Ascending aorta (tissue), 2 donors: ENCODE results near the gene NANP. TPM values are rescaled to one million over a fixed set of nuclear protein-coding genes. Genes with fewer than 3 reads are reported as not detected.
"Not testable (repeated sequence)": the region's sequence is repeated elsewhere in the genome, so short reads cannot be mapped to it uniquely, and the experiment has no call there.

ENCODE experiments used
- DNase-seq, 2 donors: peaks; one replicate each; pipeline ENCODE4 v3.0.0-alpha.2; 2019; ENCODE audit warnings: low spot score in 2 of 2
- H3K27ac ChIP-seq, 2 donors: fragments of 200-600 bp; sonication (generic); one replicate each; pipeline ENCODE4 v1.5.1; 2016 to 2017; ENCODE audit warnings: mild to moderate bottlenecking in 1 of 2
- H3K27me3 ChIP-seq: fragments of 200-600 bp; sonication (generic); one replicate; pipeline ENCODE4 v1.5.1; 2017
- H3K36me3 ChIP-seq, 2 donors: fragments of 200-600 bp; sonication (generic); one replicate each; pipeline ENCODE4 v1.5.1; 2016
- H3K4me1 ChIP-seq, 2 donors: fragments of 200-600 bp; sonication (generic); one replicate each; pipeline ENCODE4 v1.5.1; 2016 to 2017; ENCODE audit warnings: mild to moderate bottlenecking in 1 of 2
- H3K4me3 ChIP-seq, 2 donors: fragments of 200-600 bp; sonication (generic); one replicate each; pipeline ENCODE4 v1.5.1; 2016 to 2017; ENCODE audit warnings: mild to moderate bottlenecking in 1 of 2
- H3K9me3 ChIP-seq, 2 donors: fragments of 200-600 bp; sonication (generic); one replicate each; pipeline ENCODE4 v1.5.1; 2016
- CTCF ChIP-seq, 3 experiments: fragments of 200-600 bp in 2 of 3; fragments of 450-650 bp in 1 of 3; sonication (generic) in 2 of 3; IDR thresholded peaks; one replicate each; pipeline ENCODE4 v1.5.1; 2016 to 2019; ENCODE audit warnings: antibody characterized with exemption in 3 of 3, mild to moderate bottlenecking in 1 of 3, moderate library complexity in 1 of 3
- intact Hi-C: fragments of 100-400 bp; cut with DNase I; formaldehyde crosslinking; loops from one replicate; pipeline ENCODE4 v1.15.1; 2023
- total RNA-seq: library from RNA; depleted of rRNA; stranded (reverse); fragments of >200 nt; gene quantifications from one replicate; pipeline ENCODE4 v1.1.0, GENCODE V29; 2016

The NANP gene
- total RNA-seq, 1 donor from 2014 or later: 2.6 TPM

GRCh38 chr20:25586877-25587276 lies 36.9 kb downstream of the NANP start:
- no peak overlapping the region for H3K4me3 ChIP-seq
- no peaks in the 10 kb centered on the region for H3K4me1 ChIP-seq
- TF ChIP-seq CTCF (IDR thresholded peaks at IDR 0.05): no peak
- no peaks in the 10 kb centered on the region for H3K27me3 ChIP-seq
- H3K27ac ChIP-seq: no peak overlapping the region
- no peaks in the 10 kb centered on the region for H3K36me3 ChIP-seq
- no peak for DNase-seq
- H3K9me3 ChIP-seq: no peaks in the 10 kb centered on the region
- intact Hi-C loops: loop anchor here (5.0 kb wide), 2 partner anchors 55 to 110 kb away; partner anchors contain the start of gene ZNF337

- H3K36me3 ChIP-seq: no peaks in the 10 kb centered on the region
- H3K4me1 ChIP-seq: no peaks in the 10 kb centered on the region
- H3K4me3 ChIP-seq: peak within 1 kb of the TSS; percentile 68 to 76
- no peaks in the 10 kb centered on the region for H3K27me3 ChIP-seq
- TF ChIP-seq CTCF (IDR thresholded peaks at IDR 0.05): no peak
- peak in 1 of 2 donors; percentile 78 for DNase-seq
- no peaks in the 10 kb centered on the region for H3K9me3 ChIP-seq
- intact Hi-C loops: loop anchor here (1.0 to 5.0 kb wide), 3 partner anchors 39 to 112 kb away; partner anchors contain the start of genes NANP and ZNF337
- H3K27ac ChIP-seq: peak within 1 kb of the TSS; percentile 38 to 50
Observed at GRCh38 chr20:25584905-25585704, 38.7 kb downstream of the NANP start, which contains the start of gene NINL. TSS of gene NINL (minus strand) at chr20:25585531. CDS start at chr20:25526587, 58,944 bp downstream.

DNA sequence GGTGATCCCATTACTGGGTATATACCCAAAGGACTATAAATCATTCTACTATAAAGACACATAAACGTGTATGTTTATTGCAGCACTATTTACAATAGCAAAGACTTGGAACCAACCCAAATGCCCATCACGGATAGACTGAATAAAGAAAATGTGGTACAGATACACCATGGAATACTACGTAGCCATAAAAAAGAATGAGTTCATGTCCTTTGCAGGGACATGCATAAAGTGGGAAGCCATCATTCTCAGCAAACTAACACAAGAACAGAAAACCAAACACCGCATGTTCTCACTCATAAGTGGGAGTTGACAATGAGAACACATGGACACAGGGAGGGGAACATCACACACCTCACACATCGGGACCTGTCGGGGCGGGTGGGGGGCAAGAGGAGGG lies 40.2 kb downstream of the NANP start:
- H3K4me3 ChIP-seq, H3K4me1 ChIP-seq, H3K27me3 ChIP-seq, H3K36me3 ChIP-seq, DNase-seq, H3K27ac ChIP-seq, intact Hi-C loops, H3K9me3 ChIP-seq: not testable (repeated sequence)

DNA sequence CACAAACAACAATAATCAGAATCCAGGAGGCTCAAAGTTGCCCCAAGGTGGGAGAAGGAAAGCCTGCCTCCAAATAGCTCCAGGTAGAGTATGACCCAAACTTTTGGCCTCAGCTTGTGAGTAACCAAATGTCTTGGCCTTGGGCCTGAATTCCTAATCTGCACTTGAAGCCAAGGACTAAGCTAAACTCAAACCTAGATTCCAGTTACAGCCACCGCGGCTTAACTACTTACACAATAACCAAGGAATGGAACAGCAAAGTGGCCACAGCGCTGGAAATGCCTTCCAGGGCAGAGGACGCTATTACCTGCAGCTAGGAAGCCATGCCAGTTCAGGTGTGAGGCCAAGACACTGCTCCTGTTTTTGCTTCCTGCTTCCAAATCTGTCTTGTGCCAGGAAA lies 43.1 kb downstream of the NANP start:
- DNase-seq: no peak
- Histone ChIP-seq H3K36me3 (no peaks in the 10 kb centered on the region), H3K27ac (no peak overlapping the region), H3K4me1 (no peaks in the 10 kb centered on the region), H3K4me3 (no peak overlapping the region), H3K9me3 (no peaks in the 10 kb centered on the region), H3K27me3 (no peaks in the 10 kb centered on the region)
- intact Hi-C loops: no loop called here
- TF ChIP-seq CTCF (IDR thresholded peaks at IDR 0.05): no peak

GRCh38 chr20:25579081-25579770 lies 44.6 kb downstream of the NANP start:
- Histone ChIP-seq H3K4me1 (no peaks in the 10 kb centered on the region), H3K27me3 (no peaks in the 10 kb centered on the region), H3K4me3 (no peak overlapping the region), H3K9me3 (no peaks in the 10 kb centered on the region), H3K36me3 (no peaks in the 10 kb centered on the region), H3K27ac (no peak overlapping the region)
- intact Hi-C loops: no loop called here
- DNase-seq: no peak
- no peak for TF ChIP-seq CTCF (IDR thresholded peaks at IDR 0.05)
